BLaER1 (cell line): ENCODE results near the gene COTL1.
"Not testable (repeated sequence)": the region's sequence is repeated elsewhere in the genome, so short reads cannot be mapped to it uniquely, and the experiment has no call there.

Experiments
- H3K27ac ChIP-seq: shearing (Covaris generic); formaldehyde crosslinking; 2 replicates; pipeline ENCODE4 v1.8.1; 2022
- H3K27me3 ChIP-seq: shearing (Covaris generic); formaldehyde crosslinking; 2 replicates; pipeline ENCODE4 v1.8.1; 2022
- H3K36me3 ChIP-seq: shearing (Covaris generic); formaldehyde crosslinking; 2 replicates; pipeline ENCODE4 v1.8.1; 2022
- H3K4me1 ChIP-seq: shearing (Covaris generic); formaldehyde crosslinking; 2 replicates; pipeline ENCODE4 v1.8.1; 2022
- H3K4me2 ChIP-seq: shearing (Covaris generic); formaldehyde crosslinking; 2 replicates; pipeline ENCODE4 v1.8.1; 2022
- H3K4me3 ChIP-seq: shearing (Covaris generic); formaldehyde crosslinking; 2 replicates; pipeline ENCODE4 v1.8.1; 2022
- H3K9ac ChIP-seq: shearing (Covaris generic); formaldehyde crosslinking; 2 replicates; pipeline ENCODE4 v1.8.1; 2022
- H3K9me3 ChIP-seq: shearing (Covaris generic); formaldehyde crosslinking; 2 replicates; pipeline ENCODE4 v1.8.1; 2022
- H4K20me1 ChIP-seq: shearing (Covaris generic); formaldehyde crosslinking; 2 replicates; pipeline ENCODE4 v1.8.1; 2022
- Cebpa-rat ChIP-seq: shearing (Covaris generic); IDR thresholded peaks from 2 replicates; pipeline ENCODE4 v1.8.1; 2022

Gene COTL1

GRCh38 chr16:84566545-84567257, 51.2 kb downstream of the COTL1 start:
- Histone ChIP-seq H3K9me3 (peaks cover 24% of the 10 kb centered on the region), H3K27me3 (no peaks in the 10 kb centered on the region), H3K9ac (no peak overlapping the region), H3K4me1 (peaks cover 56% of the 10 kb centered on the region), H3K27ac (peak overlapping the region; percentile 2; the same call in 1 of the 2 replicates), H3K4me3 (no peak overlapping the region), H3K36me3 (peaks cover 26% of the 10 kb centered on the region; the same call in 1 of the 2 replicates), H3K4me2 (no peak overlapping the region), H4K20me1 (no peaks in the 10 kb centered on the region)
- TF ChIP-seq Cebpa-rat, result no peak

GRCh38 chr16:84565669-84566495, 52.0 kb downstream of the COTL1 start:
- Histone ChIP-seq H3K9ac (no peak overlapping the region), H3K4me2 (no peak overlapping the region), H3K9me3 (peaks cover 16% of the 10 kb centered on the region), H4K20me1 (no peaks in the 10 kb centered on the region), H3K4me1 (peaks cover 60% of the 10 kb centered on the region), H3K27ac (no peak overlapping the region), H3K27me3 (no peaks in the 10 kb centered on the region), H3K4me3 (no peak overlapping the region), H3K36me3 (peaks cover 18% of the 10 kb centered on the region; the same call in 1 of the 2 replicates)
- no peak for TF ChIP-seq Cebpa-rat

- H3K4me2 ChIP-seq, result no peak overlapping the region
- H3K9ac ChIP-seq, result no peak overlapping the region
- peaks cover 13% of the 10 kb centered on the region; the same call in 1 of the 2 replicates for H3K36me3 ChIP-seq
- no peak for TF ChIP-seq Cebpa-rat
- H3K4me1 ChIP-seq, result peaks cover 53% of the 10 kb centered on the region
- no peak overlapping the region for H3K4me3 ChIP-seq
- no peaks in the 10 kb centered on the region for H3K27me3 ChIP-seq
- H3K27ac ChIP-seq, result no peak overlapping the region
- H3K9me3 ChIP-seq, result no peaks in the 10 kb centered on the region
- H4K20me1 ChIP-seq, result no peaks in the 10 kb centered on the region
Measured at GRCh38 chr16:84563786-84564420, 54.0 kb downstream of the COTL1 start.

GRCh38 chr16:84563064-84563715, 54.7 kb downstream of the COTL1 start:
- Histone ChIP-seq H3K27ac (no peak overlapping the region), H3K36me3 (peaks cover 13% of the 10 kb centered on the region; the same call in 1 of the 2 replicates), H3K4me3 (no peak overlapping the region), H3K4me1 (peaks cover 46% of the 10 kb centered on the region), H4K20me1 (no peaks in the 10 kb centered on the region), H3K4me2 (peak overlapping the region; percentile 41), H3K9ac (no peak overlapping the region), H3K27me3 (no peaks in the 10 kb centered on the region), H3K9me3 (no peaks in the 10 kb centered on the region)
- no peak for TF ChIP-seq Cebpa-rat

- H3K9ac ChIP-seq, result no peak overlapping the region
- peaks cover 13% of the 10 kb centered on the region; the same call in 1 of the 2 replicates for H3K36me3 ChIP-seq
- H3K4me2 ChIP-seq, result peak overlapping the region; percentile 41
- no peak for TF ChIP-seq Cebpa-rat
- 0 out of 2 replicates have a peak overlapping the region, but pooled peaks have one; percentile 10 for H3K27ac ChIP-seq
- H4K20me1 ChIP-seq, result no peaks in the 10 kb centered on the region
- peaks cover 37% of the 10 kb centered on the region for H3K4me1 ChIP-seq
- no peak overlapping the region for H3K4me3 ChIP-seq
- H3K27me3 ChIP-seq, result no peaks in the 10 kb centered on the region
- no peaks in the 10 kb centered on the region for H3K9me3 ChIP-seq
Measured at GRCh38 chr16:84562174-84562815, 55.6 kb downstream of the COTL1 start.

GRCh38 chr16:84561291-84561690, 56.6 kb downstream of the COTL1 start:
- Histone ChIP-seq H3K4me3 (no peak overlapping the region), H3K9ac (no peak overlapping the region), H4K20me1 (no peaks in the 10 kb centered on the region), H3K27me3 (no peaks in the 10 kb centered on the region), H3K4me1 (peaks cover 32% of the 10 kb centered on the region), H3K4me2 (no peak overlapping the region), H3K36me3 (peaks cover 3% of the 10 kb centered on the region; the same call in 1 of the 2 replicates), H3K9me3 (no peaks in the 10 kb centered on the region), H3K27ac (no peak overlapping the region)
- no peak for TF ChIP-seq Cebpa-rat

GRCh38 chr16:84560269-84560668, 57.6 kb downstream of the COTL1 start:
- Histone ChIP-seq H3K27ac (no peak overlapping the region), H3K4me1 (peaks cover 36% of the 10 kb centered on the region), H3K9ac (no peak overlapping the region), H3K4me2 (no peak overlapping the region), H3K4me3 (no peak overlapping the region), H3K36me3 (no peaks in the 10 kb centered on the region), H4K20me1 (no peaks in the 10 kb centered on the region), H3K27me3 (no peaks in the 10 kb centered on the region), H3K9me3 (no peaks in the 10 kb centered on the region)
- no peak for TF ChIP-seq Cebpa-rat

GRCh38 chr16:84559311-84559932, 58.5 kb downstream of the COTL1 start:
- Histone ChIP-seq H3K27me3 (no peaks in the 10 kb centered on the region), H3K4me3 (no peak overlapping the region), H4K20me1 (no peaks in the 10 kb centered on the region), H3K36me3 (no peaks in the 10 kb centered on the region), H3K9me3 (no peaks in the 10 kb centered on the region), H3K9ac (no peak overlapping the region), H3K27ac (no peak overlapping the region), H3K4me2 (no peak overlapping the region), H3K4me1 (peaks cover 33% of the 10 kb centered on the region)
- no peak for TF ChIP-seq Cebpa-rat

- H3K9me3 ChIP-seq, H3K27ac ChIP-seq, H4K20me1 ChIP-seq, H3K4me3 ChIP-seq, H3K27me3 ChIP-seq, H3K36me3 ChIP-seq, H3K4me2 ChIP-seq, H3K9ac ChIP-seq: not testable (repeated sequence)
- peaks cover 39% of the 10 kb centered on the region for H3K4me1 ChIP-seq
Measured at GRCh38 chr16:84558850-84559249, 59.0 kb downstream of the COTL1 start.
